GM19023 (cell line): ENCODE data around the gene BMPR2.
"Not testable (repeated sequence)": the region's sequence is repeated elsewhere in the genome, so short reads cannot be mapped to it uniquely, and the experiment has no call there.

ENCODE experiments used
- ATAC-seq: cut with Tn5 transposase; IDR thresholded peaks from one replicate; pipeline ENCODE4 v1.9.1; 2021; ENCODE audit warnings: mild to moderate bottlenecking, moderate library complexity; ENCODE audit not compliant: unreplicated experiment

The BMPR2 gene

DNA sequence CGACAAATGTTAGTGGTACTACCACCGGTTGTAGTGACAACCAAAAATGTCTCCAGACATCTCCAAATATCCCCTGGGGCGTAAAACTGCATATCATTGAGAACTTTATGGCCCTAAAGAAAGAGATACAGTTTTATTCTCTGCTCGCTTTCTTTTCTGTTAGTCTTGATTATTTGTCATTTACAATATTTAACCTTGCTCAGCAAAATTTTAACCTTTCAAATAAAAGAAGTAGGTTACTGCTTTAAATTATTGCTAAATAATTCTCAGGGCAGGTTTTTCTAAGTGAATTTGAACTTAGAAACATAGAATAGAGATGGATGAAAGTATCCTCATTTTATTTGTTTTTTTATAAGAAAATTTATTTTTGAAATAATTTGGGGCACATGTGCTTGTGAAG lies 67.9 kb downstream of the BMPR2 start:
- ATAC-seq, result no peak

DNA sequence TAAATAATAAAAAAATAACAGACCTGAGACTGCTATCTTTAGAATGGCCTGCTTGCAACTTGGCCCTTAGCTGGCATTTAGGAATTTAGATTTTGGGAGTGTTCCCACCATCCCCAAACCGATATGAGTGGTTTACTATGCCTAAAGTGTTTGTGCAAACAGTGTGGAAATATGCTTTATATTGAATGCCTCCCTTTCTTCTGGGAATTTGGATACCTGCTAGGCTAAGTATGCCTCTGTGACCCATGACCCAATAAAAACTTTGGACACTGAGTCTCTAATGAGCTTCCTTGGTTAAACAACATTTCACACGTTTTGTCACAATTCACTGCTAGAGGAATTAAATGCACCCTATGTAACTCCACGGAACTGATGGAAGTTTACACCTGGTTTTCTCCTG lies 73.2 kb downstream of the BMPR2 start:
- ATAC-seq, result no peak

DNA sequence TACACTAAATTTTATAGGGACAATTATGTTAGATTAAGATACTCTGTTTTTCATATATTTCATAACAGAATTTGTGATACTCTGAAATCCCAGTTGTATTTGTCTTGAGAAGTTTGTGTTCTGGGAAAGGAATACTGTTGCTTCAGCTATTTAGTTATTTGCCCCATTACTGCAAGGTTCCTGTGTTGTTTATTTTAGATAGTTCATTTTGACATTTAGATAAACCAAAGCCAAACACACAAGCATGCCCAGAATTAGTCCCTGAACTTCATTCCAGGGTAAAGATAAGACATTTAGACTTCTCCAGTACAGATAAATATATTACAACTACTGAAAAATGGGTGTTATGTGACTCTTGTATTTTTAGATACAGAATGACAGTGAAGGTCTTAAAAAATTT lies 74.7 kb downstream of the BMPR2 start:
- no peak for ATAC-seq

DNA sequence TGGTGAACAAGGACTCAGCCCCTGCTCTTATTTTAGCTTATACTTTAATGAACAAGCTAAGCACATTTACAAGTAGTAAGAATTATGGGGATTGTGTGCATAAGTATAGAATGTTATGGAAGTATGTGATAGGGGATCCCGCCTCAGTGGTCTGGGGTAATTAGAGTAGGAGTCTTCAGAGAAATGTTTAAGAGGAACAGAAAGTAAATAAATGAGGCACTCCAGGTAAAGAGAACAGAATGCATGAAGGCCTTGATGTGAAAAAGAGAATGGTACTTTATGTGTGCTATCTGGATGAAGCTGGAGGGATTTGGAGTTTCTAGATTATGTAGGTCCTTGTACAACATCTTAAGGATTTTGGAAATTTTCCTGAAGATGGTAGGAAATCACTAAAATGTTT lies 76.6 kb downstream of the BMPR2 start:
- no peak for ATAC-seq

DNA sequence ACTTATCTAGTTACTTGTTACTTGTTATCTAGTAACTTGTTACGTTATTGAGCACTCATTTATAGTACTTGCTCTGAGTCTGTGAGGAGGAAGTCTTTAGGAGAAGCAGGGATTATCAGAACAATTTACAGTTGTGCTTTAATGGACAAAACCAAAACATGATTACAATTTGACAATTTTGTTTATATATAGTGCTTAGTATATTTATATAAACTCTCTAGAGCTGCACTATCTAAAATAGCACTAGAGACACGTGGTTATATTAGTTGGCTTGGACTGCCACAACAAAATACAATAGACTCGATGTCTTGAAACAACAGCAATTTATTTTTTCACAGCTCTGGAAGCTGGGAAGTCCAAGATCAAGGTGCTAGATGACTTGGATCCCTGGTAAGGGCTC lies 78.4 kb downstream of the BMPR2 start:
- no peak for ATAC-seq

DNA sequence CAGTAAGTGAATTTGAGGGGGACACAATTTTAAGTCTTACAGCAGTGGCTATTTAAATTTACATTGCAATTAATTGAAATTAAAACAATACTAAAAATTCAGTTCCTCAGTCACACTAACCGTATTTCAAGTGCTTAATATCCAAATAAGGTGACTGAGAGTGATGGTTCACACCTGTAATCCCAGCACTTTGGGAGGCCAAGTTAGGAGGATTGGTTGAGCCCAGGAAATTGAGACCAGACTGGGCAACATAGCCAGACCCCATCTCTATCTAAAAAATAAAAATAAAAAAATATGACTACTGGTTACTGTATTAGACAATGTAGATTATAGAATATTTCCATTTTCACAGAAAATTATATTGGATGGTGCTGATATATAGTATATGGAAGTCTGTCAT lies 79.0 kb downstream of the BMPR2 start:
- no peak for ATAC-seq

DNA sequence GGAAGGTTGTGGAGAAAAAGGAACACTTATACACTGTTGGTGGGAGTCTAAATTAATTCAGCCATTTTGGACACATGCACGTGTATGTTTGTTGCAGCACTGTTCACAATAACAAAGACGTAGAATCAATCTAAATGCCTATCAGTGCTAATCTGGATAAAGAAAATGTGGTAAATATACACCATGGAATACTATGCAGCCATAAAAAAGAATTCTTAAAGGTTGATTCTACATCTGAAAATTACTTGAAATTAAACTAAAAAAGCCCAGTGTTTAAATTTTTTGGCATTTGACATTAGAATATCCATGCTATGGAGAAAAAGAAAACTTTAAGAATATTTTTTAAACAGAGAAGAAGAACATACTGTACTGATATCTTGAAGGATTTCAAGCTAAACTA lies 84.0 kb downstream of the BMPR2 start:
- no peak for ATAC-seq

DNA sequence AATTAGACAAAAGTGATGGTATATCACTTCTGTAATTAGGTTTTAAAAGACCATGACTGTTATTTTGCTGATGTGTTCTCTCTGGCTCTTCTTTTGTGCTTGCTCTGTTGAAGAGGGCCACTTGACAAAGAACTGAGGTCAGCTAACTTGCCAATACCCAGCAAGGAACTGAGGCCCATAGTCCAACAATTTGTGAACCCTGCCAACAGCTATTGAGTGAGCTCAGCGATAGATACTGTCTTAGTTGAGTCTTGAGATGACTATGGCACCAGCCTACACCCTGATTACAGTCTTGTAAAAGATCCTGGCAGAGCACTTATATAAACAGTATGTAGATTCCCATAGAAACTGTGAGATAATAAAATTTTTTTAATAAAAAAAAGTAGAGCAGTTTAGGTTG lies 103.0 kb downstream of the BMPR2 start:
- no peak for ATAC-seq

DNA sequence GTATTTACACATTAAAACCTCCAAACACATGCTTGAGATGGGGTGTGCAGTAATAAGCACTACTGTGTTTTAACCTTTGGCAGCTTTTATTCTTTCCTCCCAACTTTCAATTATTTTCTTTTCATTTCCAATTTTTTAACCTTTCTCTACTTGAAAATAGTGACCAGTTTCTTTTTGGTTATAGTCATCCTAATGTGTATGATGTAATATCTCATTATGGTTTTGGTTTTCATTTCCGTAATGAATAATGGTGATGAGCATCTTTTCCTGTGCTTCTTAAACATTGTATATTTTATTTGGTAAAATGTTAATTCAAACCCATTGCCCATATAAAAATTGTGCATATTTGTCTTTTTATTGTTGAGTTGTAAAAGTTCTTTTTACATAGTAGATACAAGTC lies 103.5 kb downstream of the BMPR2 start:
- ATAC-seq, result no peak

DNA sequence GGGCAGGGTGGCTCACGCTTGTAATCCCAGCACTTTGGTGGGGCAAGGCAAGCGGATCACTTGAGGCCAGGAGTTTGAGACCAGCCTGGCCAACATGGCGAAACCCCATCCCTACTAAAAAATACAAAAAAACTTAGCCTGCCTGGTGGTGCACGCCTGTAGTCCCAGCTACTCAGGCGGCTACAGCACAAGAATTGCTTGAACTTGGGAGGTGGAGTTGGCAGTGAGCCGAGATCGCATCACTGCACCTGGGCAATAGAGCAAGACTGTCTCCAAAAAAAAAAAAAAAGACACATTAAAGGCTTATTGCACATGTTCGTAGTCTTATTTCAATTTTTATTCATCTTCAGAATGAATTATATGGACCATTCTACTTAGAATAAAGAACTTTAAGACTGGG lies 110.2 kb downstream of the BMPR2 start:
- no peak for ATAC-seq

DNA sequence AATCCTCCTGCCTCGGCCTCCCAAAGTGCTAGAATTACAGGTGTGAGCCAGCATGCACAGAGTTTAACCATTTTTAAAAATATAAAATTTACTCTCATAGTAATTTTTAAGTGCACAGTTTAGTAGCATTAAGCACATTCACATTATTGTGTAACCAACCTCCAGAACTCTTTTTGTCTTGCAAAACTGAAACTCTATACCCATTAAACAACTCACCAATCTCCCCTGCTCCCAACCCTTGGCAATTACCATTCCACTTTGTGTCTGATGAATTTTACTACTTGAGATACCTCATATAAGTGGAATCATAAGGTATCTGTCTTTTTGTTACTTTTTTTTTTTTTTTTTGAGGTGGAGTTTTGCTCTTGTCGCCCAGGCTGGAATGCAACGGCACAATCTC lies 112.5 kb downstream of the BMPR2 start:
- no peak for ATAC-seq

DNA sequence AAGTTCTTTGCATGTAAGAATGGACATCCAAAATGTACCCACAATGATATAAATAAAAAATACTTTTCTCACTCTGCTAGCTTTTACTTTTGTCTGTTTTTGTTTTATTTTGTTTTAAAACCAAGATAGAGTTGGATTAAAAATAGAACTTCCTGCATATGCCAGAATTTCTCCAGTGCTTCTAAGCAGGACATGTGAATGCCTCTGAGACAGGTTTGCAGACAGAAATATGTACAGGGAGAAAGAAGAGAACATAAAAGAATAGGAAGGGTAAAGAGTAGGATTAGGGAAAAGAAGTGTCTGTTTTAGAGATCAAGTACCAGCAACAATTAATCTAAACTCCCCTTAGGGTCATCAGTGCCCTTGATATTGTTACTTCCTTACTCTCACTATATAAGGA lies 114.4 kb downstream of the BMPR2 start:
- ATAC-seq, result no peak

DNA sequence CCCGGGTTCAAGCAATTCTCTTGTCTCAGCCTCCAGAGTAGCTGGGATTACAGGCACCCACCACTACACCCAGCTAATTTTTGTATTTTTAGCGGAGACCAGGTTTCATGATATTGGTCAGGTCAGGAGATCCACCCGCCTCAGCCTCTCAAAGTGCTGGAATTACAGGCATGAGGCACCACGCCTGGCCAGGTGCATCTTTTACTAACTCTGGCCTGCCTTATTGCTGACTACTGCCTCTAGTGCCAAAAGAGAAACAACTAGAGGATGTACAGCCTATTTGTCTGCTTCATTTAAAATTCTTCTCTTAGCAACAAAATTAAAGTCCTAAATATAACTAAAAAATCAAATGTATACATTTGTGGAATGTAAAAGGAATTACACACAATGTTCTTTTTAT lies 115.4 kb downstream of the BMPR2 start:
- ATAC-seq, result no peak

DNA sequence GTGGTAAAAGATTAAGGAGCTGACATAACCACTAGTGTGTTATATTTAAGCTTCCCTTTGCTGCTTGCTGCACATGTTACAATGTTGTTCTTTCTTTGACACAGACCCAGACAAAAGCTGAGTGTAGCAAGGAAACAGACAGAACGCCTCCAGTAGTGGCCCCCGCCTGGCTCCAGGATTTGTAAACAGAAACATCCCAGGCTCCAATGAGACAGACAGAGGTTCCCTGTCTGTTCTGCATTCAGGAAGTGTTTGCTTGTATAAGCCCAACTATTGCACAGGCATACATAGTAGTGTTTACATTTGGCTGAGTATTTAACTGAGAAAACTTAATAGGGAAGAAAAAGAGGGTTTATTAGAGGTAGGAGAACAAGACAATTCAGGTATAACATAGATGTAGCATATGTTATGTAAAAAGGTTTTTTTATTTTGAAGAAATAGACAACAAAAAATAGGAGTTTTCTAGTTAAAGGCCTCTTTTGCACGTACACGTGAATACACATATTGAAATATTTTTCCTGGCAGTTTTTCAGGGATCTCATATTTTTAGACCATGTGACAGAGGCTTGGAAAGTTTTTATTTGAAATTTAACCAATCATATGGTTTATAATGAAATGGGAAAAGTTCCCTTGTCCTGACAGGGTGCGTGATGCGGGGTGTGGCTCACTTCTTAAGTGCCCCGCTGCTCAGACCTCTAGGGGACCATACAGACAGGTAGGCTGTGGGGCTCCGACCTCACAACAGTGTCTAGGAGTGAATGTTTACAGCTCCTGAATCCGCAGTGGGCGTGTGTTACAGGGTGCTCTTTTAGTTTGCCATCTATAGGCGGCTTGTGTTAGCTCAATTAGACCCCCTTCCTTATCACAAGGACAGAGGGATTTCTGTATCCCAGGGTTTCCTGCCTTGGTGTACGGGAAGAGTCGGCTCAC lies 118.4 kb downstream of the BMPR2 start:
- no peak for ATAC-seq

DNA sequence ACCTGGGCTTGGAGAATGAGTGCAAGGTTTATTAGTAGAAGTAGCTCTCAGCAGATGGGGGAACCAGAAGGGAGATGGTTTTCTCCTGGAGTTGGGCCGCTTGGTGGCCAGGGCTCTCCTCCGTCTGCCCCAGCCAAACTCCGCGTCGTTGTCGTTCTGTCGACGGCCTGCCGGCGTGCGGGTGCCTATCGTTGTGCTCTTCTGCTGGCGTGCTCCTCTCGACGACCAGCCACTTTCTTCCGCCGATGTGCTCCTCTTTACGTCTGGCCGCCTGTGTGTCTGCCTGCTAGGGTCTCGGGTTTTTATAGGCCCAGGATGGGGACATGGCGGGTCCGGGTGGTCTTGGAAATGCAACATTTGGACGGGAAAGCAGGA lies 119.1 kb downstream of the BMPR2 start:
- ATAC-seq, result no peak

DNA sequence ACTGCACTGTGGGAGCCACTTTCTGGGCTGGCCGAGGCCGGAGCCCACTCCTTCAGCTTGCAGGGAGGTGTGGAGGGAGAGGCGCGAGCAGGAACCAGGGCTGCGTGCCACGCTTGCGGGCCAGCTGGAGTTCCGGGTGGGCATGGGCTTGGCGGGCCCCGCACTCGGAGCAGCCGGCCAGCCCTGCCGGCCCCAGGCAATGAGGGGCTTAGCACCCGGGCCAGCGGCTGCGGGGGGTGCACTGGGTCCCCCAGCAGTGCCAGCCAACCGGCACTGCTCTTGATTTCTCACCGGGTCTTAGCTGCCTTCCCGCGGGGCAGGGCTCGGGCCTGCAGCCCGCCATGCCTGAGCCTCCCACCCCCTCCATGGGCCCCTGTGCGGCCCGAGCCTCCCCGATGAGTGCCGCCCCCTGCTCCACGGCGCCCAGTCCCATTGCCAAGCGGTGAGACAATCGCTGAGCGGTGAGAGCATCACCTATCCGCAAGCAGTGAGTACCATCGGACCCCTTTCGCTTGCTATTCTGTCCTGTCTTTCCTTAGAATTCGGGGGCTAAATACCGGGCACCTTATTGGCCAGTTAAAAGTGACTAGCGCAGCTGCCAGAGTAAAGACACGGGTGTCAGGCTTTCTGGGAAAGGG lies 120.8 kb downstream of the BMPR2 start:
- ATAC-seq, result not testable (repeated sequence)

DNA sequence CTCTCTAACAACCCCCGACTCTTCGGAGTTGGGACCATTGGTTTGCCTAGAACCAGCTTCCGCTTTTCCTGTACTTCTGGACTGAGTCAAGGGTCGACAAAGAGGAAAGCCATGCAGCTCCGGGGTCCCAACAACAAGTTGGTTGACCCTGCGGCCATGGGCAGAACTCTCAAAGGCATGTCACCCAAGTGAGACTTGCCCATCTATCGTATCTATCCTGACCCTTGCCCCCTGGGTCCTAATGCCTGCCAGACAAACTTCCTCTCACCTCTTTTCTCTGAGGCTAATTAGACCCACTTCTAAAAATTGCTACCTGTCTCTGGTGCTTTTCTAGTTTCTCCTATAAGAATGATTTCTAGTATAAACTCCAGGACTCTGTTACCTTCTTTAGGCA lies 121.3 kb downstream of the BMPR2 start:
- ATAC-seq, result not testable (repeated sequence)

DNA sequence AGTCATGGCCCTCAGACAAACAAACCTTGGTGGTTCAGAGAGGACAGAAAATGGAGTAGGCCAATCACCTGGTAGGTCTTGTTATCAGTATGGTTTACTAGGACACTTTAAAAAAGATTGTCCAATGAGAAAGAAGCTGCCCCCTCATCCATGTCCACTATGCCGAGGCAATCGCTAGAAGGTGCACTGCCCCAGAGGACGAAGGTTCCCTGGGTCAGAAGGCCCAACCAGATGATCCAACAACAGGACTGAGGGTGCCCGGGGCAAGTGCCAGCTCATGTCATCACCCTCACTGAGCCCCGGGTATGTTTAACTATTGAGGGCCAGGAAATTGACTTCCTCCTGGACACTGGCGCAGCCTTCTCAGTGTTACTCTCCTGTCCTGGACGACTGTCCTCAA lies 123.7 kb downstream of the BMPR2 start:
- not testable (repeated sequence) for ATAC-seq

DNA sequence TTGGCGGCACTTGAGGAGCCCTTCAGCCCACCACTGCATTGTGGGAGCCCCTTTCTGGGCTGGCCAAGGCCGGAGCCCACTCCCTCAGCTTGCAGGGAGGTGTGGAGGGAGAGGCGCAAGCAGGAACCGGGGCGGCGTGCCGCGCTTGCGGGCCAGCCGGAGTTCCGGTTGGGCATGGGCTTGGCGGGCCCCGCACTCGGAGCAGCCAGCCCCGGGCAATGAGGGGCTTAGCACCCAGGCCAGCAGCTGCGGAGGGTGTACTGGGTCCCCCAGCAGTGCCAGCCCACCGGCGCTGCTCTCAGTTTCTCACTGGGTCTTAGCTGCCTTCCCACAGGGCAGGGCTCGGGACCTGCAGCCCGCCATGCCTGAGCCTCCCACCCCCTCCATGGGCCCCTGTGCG lies 127.1 kb downstream of the BMPR2 start:
- ATAC-seq, result not testable (repeated sequence)

DNA sequence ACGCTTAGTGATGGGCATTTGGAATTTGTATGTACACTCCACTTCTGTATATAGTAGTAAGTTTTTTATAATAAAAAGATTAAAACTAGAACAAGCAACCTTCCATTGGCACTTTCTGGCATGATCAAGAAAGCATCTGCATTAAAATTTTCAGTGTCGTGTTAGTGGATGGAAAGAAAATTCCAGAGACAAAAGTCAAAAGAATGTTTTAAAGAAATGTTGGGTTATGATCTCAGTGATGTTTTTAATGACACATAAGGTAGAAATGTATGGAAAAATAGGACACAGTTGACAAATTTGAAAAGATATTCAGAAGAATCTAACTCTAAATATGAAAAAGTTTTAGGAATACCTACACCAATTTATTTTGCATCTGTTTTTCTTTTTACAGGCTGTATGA lies 132.6 kb downstream of the BMPR2 start:
- ATAC-seq, result no peak

DNA sequence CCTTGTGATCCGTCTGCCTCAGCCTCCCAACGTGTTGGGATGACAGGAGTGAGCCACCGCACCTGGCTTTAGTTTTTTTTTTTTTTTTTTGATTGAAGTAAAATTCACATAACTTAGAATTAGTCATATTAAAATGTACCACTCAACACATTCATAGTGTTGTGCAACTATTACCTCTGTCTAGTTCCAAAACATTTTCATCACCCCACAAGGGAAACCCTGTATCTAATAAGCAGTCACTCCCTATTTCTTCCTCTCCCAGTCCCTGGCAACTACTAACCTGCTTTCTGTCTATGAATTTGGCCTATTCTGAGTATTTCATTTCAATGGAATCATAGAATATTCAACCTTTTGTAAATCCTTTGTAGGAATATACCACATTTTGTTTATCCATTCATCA lies 134.8 kb downstream of the BMPR2 start:
- no peak for ATAC-seq

DNA sequence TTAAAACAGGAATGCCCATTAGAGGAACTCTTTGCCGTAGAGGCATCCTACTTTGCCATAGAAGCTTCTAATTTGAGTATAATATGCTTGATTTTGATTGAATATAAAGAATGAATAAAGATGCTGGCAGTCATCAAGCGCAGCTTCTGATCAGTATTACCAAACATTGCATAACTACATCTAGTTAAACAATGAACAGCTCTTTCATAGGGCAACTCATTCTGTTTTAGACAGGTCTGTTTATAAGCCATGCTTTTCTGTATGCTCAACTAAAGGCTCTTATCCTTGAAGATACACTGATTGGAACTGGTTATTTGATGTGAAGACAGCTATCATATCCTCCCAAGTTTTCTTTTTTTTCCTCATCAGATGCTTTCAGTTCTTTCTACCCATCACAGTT lies 136.0 kb downstream of the BMPR2 start:
- ATAC-seq, result no peak

DNA sequence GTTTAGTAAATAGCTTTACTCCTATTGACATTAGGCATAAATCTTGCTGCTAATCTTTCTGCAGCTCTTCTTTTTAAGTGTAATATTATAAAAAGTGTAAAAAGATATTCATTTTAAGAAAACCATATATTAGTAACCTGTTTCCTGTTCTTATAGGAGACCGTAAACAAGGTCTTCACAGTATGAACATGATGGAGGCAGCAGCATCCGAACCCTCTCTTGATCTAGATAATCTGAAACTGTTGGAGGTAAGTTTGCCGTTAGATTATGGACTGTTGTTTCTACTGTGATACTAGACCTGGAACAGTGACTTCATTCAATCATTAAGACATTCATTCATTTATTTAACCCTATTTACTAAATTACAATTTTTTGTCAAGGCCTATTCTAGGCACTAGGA lies 138.6 kb downstream of the BMPR2 start:
- ATAC-seq, result no peak
